GM12878 (cell line): Measurements from ENCODE around the gene ARHGAP15. TPM values are rescaled to one million over a fixed set of nuclear protein-coding genes. Genes with fewer than 3 reads are reported as not detected.

ENCODE experiments used
- ATAC-seq: fragments of 200-7000 bp; cut with Tn5 transposase; 3 replicates; pipeline ENCODE4 v1.9.1; 2020; ENCODE audit warnings: mild to moderate bottlenecking, moderate library complexity
- BruUV-seq: library from RNA; stranded (reverse); fragments of 400-500 nt; replicated peaks from 2 replicates; lab custom pipeline; 2021; lab: Mats Ljungman, UMichigan
- CTCF ChIA-PET: fragments of 300-600 bp; sonication (Branson Sonifier 250); formaldehyde crosslinking; extraction: SDS; loops from one replicate; lab custom pipeline; 2021; ENCODE audit warnings: inconsistent platforms; lab: Yijun Ruan, JAX
- POLR2A ChIA-PET: fragments of 350-600 bp; formaldehyde crosslinking; extraction: SDS; loops from one replicate; lab custom pipeline; 2021; ENCODE audit warnings: inconsistent platforms; lab: Charles Lee
- RAD21 ChIA-PET: fragments of 300-600 bp; sonication (Branson Sonifier 250); formaldehyde crosslinking; loops from one replicate; lab custom pipeline; 2023; ENCODE audit warnings: antibody characterized with exemption; ENCODE audit not compliant: unreplicated experiment; lab: Charles Lee
- SMC1A ChIA-PET: fragments of 300-600 bp; sonication (Branson Sonifier 250); formaldehyde crosslinking; loops from one replicate; lab custom pipeline; 2023; ENCODE audit not compliant: unreplicated experiment, uncharacterized antibody; lab: Charles Lee
- DNase-seq: peaks from one replicate; pipeline ENCODE4 v3.0.0-alpha.2; 2011; ENCODE audit warnings: low read depth, low spot score
- FAIRE-seq: peaks from 3 replicates; lab custom pipeline; 2011; peaks lifted over from hg19 to GRCh38; lab: Jason Lieb, UNC
- H2AFZ ChIP-seq: 2 replicates; pipeline ENCODE4 v1.6.0; 2011; ENCODE audit warnings: low read depth, low read length, control low read depth; ENCODE audit not compliant: control insufficient read depth
- H3K27ac ChIP-seq: 2 replicates; pipeline ENCODE4 v1.5.1; 2011; ENCODE audit warnings: control low read depth; ENCODE audit not compliant: control insufficient read depth, insufficient read depth
- H3K27me3 ChIP-seq, 2 experiments: replicated peaks in 1 of 2; 2 replicates each; pipeline versions ENCODE4 v1.6.0 to v1.6.1; 2011; ENCODE audit warnings: low read length in 1 of 2; ENCODE audit not compliant: control insufficient read depth in 2 of 2, insufficient read depth in 2 of 2
- H3K36me3 ChIP-seq, 2 experiments: 2 replicates each; pipeline ENCODE4 v1.5.1; 2011; ENCODE audit warnings: low read length in 1 of 2; ENCODE audit not compliant: control insufficient read depth in 2 of 2, insufficient read depth in 2 of 2
- H3K4me1 ChIP-seq: 2 replicates; pipeline ENCODE4 v1.6.1; 2011; ENCODE audit warnings: mild to moderate bottlenecking, low read length, moderate library complexity, mixed read lengths; ENCODE audit not compliant: control insufficient read depth, insufficient read depth
- H3K4me2 ChIP-seq: 2 replicates; pipeline ENCODE4 v1.6.0; 2011; ENCODE audit warnings: control low read depth; ENCODE audit not compliant: control insufficient read depth, insufficient read depth
- H3K4me3 ChIP-seq: fragments of 200-600 bp; sonication (generic); 2 replicates; pipeline ENCODE4 v1.5.1; 2016
- H3K79me2 ChIP-seq: 2 replicates; pipeline ENCODE4 v1.6.0; 2011; ENCODE audit warnings: low read length; ENCODE audit not compliant: control insufficient read depth, insufficient read depth
- H3K9ac ChIP-seq: 2 replicates; pipeline ENCODE4 v1.8.0; 2011; ENCODE audit warnings: low read length, control low read depth, mixed read lengths; ENCODE audit not compliant: control insufficient read depth, insufficient read depth
- H3K9me3 ChIP-seq: replicated peaks from 3 replicates; pipeline ENCODE4 v1.5.1; 2011; ENCODE audit warnings: mild to moderate bottlenecking, low read length; ENCODE audit not compliant: control insufficient read depth, insufficient read depth
- H4K20me1 ChIP-seq: 2 replicates; pipeline ENCODE4 v1.6.0; 2011; ENCODE audit not compliant: control insufficient read depth, insufficient read depth
- ATF7 ChIP-seq: fragments of 450-650 bp; IDR thresholded peaks from 2 replicates; pipeline ENCODE4 v1.6.1; 2016; ENCODE audit warnings: low read depth, mild to moderate bottlenecking
- CBX5 ChIP-seq: sonication (generic); IDR thresholded peaks from 2 replicates; pipeline ENCODE4 v1.6.1; 2016; ENCODE audit warnings: low read depth, moderate library complexity, mild to moderate bottlenecking, inconsistent platforms
- CHD1 ChIP-seq: IDR thresholded peaks from 2 replicates; pipeline ENCODE4 v1.6.1; 2012; ENCODE audit warnings: low read depth, low read length, improper control_type of control experiment
- DPF2 ChIP-seq: fragments of 450-650 bp; IDR thresholded peaks from 2 replicates; pipeline ENCODE4 v1.6.1; 2017; ENCODE audit warnings: mild to moderate bottlenecking
- EGR1 ChIP-seq, 2 experiments: IDR thresholded peaks; 1 replicate in 1 of 2; 2 replicates in 1 of 2; pipeline ENCODE4 v1.6.1; 2011 to 2012; ENCODE audit warnings: low read depth in 2 of 2, low read length in 2 of 2, borderline replicate concordance in 1 of 2, mild to moderate bottlenecking in 1 of 2, moderate library complexity in 1 of 2
- FOS ChIP-seq: IDR thresholded peaks from 3 replicates; pipeline ENCODE4 v1.6.1; 2011; ENCODE audit warnings: borderline replicate concordance; ENCODE audit not compliant: insufficient read length; ENCODE audit errors: extremely low read depth
- FOXM1 ChIP-seq: IDR thresholded peaks from 2 replicates; pipeline ENCODE4 v1.6.1; 2012; ENCODE audit warnings: low read depth, mild to moderate bottlenecking, inconsistent platforms, low read length, moderate library complexity
- HDAC6 ChIP-seq: fragments of 200-600 bp; sonication (generic); IDR thresholded peaks from one replicate; pipeline ENCODE4 v1.8.0; 2017; ENCODE audit warnings: antibody characterized with exemption; ENCODE audit not compliant: unreplicated experiment
- JUNB ChIP-seq: IDR thresholded peaks from 2 replicates; pipeline ENCODE4 v1.6.1; 2016; ENCODE audit warnings: antibody characterized with exemption, mild to moderate bottlenecking
- JUND ChIP-seq: IDR thresholded peaks from 2 replicates; pipeline ENCODE4 v1.6.1; 2012; ENCODE audit warnings: low read depth, mild to moderate bottlenecking, low read length, improper control_type of control experiment, moderate library complexity
- PKNOX1 ChIP-seq: fragments of 450-650 bp; IDR thresholded peaks from 2 replicates; pipeline ENCODE4 v1.6.1; 2016; ENCODE audit warnings: mild to moderate bottlenecking
- ZBTB33 ChIP-seq: fragments of 450-650 bp; IDR thresholded peaks from 2 replicates; pipeline ENCODE4 v1.6.1; 2017; ENCODE audit warnings: mild to moderate bottlenecking
- ZNF24 ChIP-seq: fragments of 450-650 bp; IDR thresholded peaks from 2 replicates; pipeline ENCODE4 v1.6.1; 2017; ENCODE audit warnings: antibody characterized with exemption, mild to moderate bottlenecking
- WGBS: methylation state at CpG from one replicate; pipeline ENCODE4 v1.1.6; 2016; ENCODE audit warnings: low lambda C conversion rate; ENCODE audit not compliant: insufficient replicate concordance, insufficient coverage; ENCODE audit errors: missing lambda C conversion rate; 5-methylcytosine and 5-hydroxymethylcytosine counted together
- in situ Hi-C: fragments of 300-500 bp; cut with MboI; formaldehyde crosslinking; loops from 9 replicates; pipeline ENCODE4 v1.14.3; 2018; ENCODE audit warnings: mixed read lengths
- intact Hi-C: fragments of 100-400 bp; cut with micrococcal nuclease; formaldehyde crosslinking; loops from one replicate; pipeline ENCODE4 v1.14.2; 2022; ENCODE audit not compliant: unreplicated experiment
- polyA plus RNA-seq, 11 experiments: library from polyadenylated mRNA; depleted of rRNA in 4 of 11; unstranded in 6 of 11; stranded (reverse) in 5 of 11; fragments of >200 nt; fragmentation: Nextera tagmentation in 4 of 11; fragmentation: Illumina TruSeq in 1 of 11; extraction: Ambion mirVana in 4 of 11; extraction: Trizol in 1 of 11; gene quantifications; 1 replicate in 1 of 11; 2 replicates in 10 of 11; pipeline versions ENCODE4 v1.2.1 to v1.2.3, GENCODE V29; 2011 to 2016; ENCODE audit warnings: inconsistent platforms in 2 of 11, missing spikeins in 2 of 11, low read depth in 1 of 11
- total RNA-seq, 4 experiments: library from RNA; depleted of rRNA in 3 of 4; stranded (reverse); fragments of >200 nt in 3 of 4; fragmentation: Illumina TruSeq in 1 of 4; extraction: Trizol in 1 of 4; gene quantifications; 2 replicates each; pipeline versions ENCODE4 v1.2.1 to v1.2.3, GENCODE V29; 2013 to 2021

The ARHGAP15 gene
- total and polyA plus RNA-seq, 10 of the 15 experiments (the other 5 are each of a cell fraction or from before 2014, with no cell fraction given) = 38.0 to 92.6 (median 66.7) TPM

- no peak for TF ChIP-seq CBX5
- TF ChIP-seq PKNOX1 = no peak
Measured at GRCh38 chr2:143734507-143734906, 605.3 kb downstream of the ARHGAP15 start (continued).

- H3K9me3 ChIP-seq = no peaks in the 10 kb centered on the region
- H3K4me3 ChIP-seq = no peak overlapping the region
- in situ Hi-C loops = no loop called here
- H2AFZ ChIP-seq = no peak overlapping the region
- ChIA-PET SMC1A (interaction anchor here (0.5 to 1.1 kb wide), 4 partner anchors 36 to 698 kb away, joined by 3 read pairs; no protein-coding TSS in a partner anchor), CTCF (no interaction called here), POLR2A (no interaction called here), RAD21 (no interaction called here)
- H3K27ac ChIP-seq = no peak overlapping the region
- no peak for FAIRE-seq
- no TSS peak for BruUV-seq
- H3K36me3 ChIP-seq = no peaks in the 10 kb centered on the region; a peak in 1 of 4 replicates
- no peaks in the 10 kb centered on the region for H3K79me2 ChIP-seq
- no peak overlapping the region for H3K9ac ChIP-seq
- no peaks in the 10 kb centered on the region for H3K27me3 ChIP-seq
- TF ChIP-seq DPF2 (no peak), ATF7 (no peak), EGR1 (IDR thresholded peaks at IDR 0.05; ENCODE audit: borderline replicate concordance in 1 of 2, low read depth in 2 of 2, low read length in 2 of 2) (no peak), CHD1 (no peak), HDAC6 (no peak), FOS (no peak), FOXM1 (no peak), JUND (no peak), ZBTB33 (no peak), JUNB (no peak), ZNF24 (no peak)
- intact Hi-C loops = no loop called here
- H4K20me1 ChIP-seq = no peaks in the 10 kb centered on the region
- no peak for DNase-seq
- H3K4me1 ChIP-seq = no peaks in the 10 kb centered on the region; the same call in 1 of the 2 replicates
- H3K4me2 ChIP-seq = no peak overlapping the region
- 96% methylated on average over 3 of the region's 3 CpGs for WGBS
- ATAC-seq = no peak
Measured at GRCh38 chr2:143736904-143737303, 607.7 kb downstream of the ARHGAP15 start.
